SKM-1 (cell line): ENCODE data around the gene TDP2.
"Not testable (repeated sequence)": the region's sequence is repeated elsewhere in the genome, so short reads cannot be mapped to it uniquely, and the experiment has no call there.

ENCODE experiments used
- DNase-seq: peaks from one replicate; lab custom pipeline; 2025; ENCODE audit not compliant: unreplicated experiment; lab: John Stamatoyannopoulos, UW

Gene TDP2

DNA sequence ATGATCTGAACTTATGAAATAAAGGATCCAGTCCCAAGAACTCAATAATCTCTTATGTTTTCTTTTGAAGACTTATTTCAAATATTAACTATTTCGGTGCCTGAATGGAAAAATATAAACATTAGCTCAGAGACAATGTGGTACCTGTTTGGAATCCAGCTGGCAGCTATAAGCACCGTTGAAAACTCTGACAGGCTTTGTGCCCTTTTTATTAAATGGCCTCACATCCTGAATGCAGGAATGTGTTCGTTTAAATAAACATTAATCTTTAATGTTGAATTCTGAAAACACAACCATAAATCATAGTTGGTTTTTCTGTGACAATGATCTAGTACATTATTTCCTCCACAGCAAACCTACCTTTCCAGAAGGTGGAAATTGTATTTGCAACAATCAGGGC lies 16.3 kb downstream of the TDP2 start:
- DNase-seq, result no peak

DNA sequence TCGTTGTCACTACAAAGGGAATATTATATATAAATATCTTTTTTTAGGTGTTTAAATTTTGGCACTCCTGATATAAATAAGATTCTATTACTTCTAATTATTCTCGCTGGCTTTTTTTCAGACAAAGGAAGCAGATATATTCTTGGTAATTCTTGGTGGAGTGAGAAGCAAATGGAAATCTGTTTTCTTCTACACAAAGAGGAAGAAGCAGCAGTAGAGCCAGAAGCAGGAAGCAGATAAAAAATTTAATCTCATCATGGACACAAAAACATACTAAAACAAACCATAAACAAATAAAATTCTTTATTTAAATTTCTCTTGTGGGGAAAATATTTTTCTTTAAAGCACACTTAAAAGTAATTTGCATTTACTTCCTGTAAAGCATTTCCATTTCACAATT lies 17.0 kb downstream of the TDP2 start:
- DNase-seq, result no peak

DNA sequence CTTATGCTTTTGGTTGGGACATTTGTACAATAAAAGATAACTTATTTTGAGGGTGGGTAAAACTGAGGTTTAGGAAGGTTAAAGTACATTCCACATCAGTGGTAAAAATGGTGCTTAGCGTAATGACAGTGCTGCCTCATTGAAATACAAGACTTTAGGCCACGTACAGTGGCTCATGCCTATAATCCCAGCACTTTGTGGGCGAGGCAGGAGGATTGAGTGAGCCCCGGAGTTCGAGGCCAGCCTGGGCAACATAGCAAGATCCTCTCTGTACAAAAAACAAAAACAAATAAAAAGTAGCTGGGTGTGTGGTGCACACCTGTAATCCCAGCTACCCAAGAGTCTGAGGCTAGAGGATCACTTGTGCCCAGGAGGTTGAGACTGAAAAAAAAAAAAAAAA lies 18.4 kb downstream of the TDP2 start:
- no peak for DNase-seq

DNA sequence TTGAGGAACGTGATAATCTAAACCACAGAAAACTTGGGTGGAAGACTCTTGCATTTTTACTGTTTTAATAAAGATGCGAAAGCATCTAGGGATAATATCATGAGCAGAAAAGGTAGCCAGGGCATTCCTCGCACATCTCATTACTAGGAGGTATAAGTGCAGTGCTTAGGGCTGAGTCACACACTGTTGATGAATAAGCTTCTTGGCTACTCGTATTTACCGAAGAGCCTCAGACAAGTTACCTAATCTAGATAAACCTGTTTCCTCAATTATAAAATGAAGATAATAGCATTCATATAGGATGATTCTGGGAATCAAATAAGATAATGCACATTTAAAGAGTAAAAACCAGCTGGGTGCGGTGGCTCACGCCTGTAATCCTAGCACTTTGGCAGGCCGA lies 19.9 kb downstream of the TDP2 start:
- DNase-seq, result no peak

DNA sequence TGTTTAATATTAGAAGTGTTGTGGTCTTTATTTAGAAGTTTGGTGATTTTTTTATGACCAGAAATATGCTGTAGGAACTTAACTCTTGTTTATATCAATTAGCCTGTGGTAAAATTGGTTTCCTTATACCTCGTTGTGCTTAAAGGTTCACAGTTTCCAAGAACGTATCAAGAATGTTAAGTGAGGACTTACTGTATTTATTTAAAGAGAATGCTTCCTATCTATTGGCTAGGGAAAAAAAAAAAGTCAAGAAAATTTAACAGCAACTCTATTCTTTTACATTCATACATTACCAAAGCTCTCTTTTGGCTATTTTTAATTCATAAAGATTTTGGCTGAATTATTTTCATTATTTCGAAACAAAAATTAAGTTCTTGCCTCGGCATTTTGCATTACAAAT lies 22.3 kb downstream of the TDP2 start:
- no peak for DNase-seq

DNA sequence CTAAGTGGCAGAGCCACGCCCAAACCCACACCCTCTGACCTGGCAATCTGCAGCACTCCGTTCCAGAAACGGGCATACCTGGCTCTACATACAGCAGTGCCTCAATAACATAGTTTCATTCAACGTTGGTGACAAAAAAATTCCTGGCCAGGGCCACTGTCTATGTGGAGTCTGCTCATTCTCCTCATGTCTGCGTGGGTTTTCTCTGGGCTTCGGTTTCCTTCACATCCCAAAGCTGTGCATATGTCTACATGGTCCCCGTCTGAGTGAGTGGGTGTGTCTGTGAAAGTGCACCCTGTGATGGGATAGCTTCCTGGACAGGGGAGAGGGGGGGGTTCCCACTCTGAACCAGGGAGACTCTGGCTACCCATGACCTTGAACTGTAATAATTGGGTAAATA lies 22.8 kb downstream of the TDP2 start:
- DNase-seq, result no peak

DNA sequence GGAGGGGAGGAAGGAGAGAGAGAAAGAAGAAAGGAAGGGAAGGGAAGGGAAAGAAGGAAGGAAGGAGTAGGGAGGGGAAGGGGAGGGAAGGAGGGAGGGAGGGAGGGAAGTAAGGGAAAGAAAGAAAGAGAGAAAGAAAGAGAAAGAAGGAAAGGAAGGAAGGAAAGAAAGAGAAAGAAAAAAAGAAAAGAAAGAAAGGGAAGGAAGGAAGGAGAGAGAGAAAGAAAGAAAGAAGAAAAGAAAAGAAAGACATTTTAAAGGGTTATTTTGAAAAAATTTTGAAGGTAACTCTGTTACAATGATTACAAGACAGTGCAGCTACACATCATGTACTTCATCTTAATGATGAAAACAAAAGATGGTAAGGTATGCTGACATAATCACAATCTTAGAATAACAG lies 24.6 kb downstream of the TDP2 start:
- DNase-seq, result no peak

DNA sequence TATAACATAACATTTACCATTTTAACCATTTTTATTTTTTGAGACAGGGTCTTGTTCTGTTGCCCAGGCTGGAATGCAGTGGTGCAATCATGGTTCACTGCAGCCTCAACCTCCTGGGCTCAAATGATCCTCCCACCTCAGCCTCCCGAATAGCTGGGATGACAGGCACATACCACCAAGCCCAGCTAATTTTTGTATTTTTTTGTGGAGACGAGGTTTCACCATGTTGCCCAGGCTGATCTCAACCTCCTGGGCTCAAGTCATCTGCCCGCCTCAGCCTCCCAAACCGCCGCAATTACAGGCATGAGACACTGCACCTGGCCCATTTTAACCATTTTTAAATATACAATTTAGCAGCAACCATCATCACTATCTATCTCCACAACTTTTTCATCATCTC lies 26.1 kb downstream of the TDP2 start:
- not testable (repeated sequence) for DNase-seq

DNA sequence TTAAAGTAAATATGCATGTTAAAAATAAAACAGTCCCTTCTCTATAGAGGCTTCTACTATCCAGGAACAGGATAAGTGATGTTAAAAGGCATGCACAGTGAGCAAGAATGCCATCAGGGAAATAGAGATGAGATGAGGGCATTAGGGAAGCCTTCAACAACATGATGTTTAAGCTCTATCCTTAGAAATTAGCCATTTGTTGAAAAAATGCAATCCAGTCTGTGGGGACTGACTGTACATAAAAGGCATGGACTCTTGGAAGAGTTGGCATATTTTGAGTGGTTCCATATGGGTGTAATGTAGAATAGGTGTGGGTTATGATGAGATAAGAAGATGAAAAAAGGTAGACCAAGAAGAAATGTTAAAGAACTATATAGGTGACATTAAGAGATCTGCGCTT lies 26.5 kb downstream of the TDP2 start:
- no peak for DNase-seq

DNA sequence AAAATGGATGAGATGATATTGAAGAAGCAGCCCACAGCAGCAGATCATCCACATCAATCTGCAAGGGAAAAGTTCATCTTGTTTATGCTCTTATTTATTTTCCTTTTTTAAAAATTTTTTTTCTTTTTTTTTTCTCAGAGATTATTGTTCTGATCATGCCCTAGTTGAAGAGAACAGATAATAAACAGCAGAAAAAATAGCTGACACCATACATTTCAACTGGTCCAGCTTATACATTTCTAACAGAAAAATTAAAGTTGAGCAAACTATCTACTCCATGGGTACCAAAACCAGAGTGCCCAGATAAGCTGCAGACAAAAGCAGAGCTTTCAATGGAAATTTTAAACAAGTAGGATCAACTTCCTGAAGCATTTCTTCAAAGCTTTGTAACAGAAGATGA lies 30.0 kb downstream of the TDP2 start:
- DNase-seq, result no peak

DNA sequence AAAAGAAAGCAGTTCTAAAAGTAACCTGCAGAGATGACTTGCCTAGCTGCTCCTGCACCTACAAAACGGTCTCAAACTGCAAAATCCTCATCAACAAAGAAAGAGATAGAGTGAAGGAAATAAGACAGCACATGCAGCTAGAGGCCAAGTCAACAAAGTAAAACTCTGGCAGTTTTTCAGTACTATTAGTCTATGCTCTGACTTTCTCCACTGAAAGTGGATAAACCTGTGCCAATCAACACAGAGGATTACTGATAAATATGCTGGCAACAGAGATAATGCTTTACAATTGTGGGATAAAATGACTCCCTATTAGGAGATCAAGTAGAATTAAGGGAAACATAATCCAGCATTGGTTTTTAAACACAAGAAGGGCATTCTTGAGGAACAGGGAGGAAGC lies 34.1 kb downstream of the TDP2 start:
- DNase-seq, result no peak

DNA sequence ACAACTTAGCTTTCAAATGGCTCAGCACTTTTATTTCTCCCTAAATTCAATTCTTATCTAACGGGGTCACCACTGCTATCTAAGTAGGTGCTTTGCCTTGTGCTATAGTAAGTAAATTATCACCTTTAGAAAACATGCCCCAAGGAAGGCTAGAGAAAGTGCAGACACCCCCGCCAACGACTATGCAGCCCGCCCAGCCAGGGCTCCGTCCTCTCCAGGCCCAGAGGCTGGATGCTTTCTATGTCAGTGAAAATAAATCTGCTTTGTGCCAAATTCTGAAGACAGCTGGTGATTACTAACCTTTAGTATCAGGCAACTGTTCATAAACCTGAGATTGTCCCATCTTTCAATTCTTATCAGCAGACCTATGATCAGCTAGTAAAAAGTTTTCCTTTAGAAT lies 35.0 kb downstream of the TDP2 start:
- DNase-seq, result no peak

DNA sequence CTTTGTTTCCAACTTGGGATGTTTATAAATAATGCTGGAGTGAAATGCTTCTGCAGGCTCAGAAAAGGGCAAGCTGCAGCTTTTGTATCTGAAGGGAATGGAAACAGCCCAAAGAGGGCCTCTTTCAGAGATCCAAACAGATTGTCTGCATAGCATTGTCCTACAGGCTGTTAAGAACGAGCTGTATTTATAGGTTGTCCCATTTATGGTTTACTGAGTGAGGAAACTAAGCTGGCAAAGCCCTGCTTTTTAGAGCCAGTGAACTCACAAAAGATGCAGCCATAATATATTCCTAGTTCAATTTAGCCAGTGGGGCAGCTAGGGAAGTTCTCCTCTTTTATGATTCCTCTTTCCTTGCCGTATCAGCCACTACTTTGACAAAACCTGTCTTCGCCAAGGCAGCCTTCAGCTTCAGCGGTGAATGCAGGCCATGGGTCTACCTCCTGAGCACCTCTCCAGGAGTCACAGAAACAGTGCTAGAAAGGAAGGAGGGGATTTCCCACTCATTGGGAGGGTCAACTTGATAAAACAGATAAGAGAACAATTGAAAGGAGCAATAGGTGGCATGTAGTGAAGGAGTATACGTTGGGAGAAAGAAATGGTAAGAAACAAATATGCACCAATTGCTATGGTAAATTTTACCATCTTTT lies 35.7 kb downstream of the TDP2 start:
- DNase-seq, result no peak

DNA sequence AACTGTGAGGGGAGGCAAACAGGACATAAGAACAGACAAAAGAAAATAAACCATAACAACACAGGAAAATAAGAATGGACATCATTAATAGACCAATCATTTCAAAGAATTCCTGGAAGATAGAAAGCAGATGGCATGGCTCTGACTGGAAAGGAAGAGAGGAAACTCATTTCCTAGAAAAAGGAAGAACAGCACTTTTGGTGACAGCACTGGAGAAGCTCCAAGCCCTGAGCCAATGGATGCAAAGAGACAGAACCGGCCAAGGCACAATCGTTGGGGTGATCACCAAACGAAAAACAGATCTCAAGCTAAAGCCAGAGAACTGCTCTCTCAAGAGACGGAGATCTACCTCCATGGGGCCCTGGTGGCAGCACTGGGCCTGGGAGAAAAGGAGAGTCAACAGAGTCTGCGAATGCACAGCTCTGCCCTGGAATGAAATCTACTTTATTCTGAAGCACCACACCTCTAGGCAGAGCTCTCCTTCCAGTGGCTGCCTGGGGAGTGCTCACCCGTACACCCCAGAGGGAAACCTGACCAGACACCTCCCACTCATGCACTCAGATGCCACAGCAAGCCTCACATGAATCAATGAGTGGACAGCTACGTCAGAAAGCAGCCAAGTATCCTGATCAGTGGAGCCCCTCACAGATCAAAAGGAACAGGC lies 44.9 kb downstream of the TDP2 start:
- DNase-seq, result no peak

DNA sequence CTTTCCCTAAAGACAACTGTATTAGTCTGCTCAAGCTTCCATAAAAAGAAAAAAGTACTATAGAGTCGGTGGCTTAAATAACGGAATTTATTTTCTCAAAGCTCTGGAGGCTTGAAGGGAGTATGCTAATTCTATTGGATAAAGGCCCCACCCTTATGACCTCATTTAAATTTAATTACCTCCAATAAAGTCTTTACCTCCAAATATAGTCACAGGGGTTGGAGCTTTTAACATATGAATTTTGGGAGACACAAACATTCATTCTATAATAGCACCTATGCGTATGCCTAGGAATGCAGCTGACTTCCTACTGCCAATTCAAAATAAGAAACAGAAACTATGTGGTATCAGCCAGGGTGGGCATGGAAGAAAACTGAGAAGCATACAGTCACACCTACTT lies 46.1 kb downstream of the TDP2 start:
- no peak for DNase-seq

DNA sequence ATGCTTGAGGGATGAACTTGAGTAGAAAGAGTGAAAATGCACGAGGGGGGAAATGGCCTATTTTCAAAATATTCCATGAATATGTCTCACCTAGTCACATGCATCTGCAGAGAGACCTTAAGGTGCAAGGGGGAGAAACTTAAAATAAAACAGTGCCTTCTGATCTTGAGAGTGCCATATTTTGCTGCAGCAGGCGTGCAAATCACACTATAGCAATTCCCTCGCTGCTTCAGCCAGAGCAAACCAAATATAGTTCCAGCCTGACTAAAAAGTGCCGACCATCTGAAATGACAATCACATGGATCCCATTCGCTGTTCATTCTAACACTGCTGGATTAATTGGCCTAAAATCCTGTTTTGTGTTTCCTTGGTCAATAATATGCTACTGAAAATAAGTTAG lies 47.0 kb downstream of the TDP2 start:
- DNase-seq, result no peak

DNA sequence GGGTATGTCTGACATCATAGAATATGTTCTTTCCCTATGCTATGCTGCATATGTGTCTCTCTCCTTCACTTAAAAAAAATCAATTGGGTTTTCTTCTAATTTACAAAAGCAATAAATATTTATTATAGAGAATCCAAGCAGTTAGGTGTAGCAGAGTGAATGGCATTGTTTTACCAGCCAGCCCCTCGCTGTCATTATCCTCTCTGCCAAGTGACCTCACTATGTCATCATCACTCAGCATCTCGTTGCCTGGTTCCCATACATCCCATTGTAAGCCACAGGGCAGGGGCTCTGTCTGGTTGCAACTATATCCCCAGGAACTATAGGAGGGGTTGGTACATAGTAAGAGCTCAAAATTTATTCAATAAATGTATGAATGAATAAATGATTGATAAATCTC lies 52.1 kb downstream of the TDP2 start:
- no peak for DNase-seq

DNA sequence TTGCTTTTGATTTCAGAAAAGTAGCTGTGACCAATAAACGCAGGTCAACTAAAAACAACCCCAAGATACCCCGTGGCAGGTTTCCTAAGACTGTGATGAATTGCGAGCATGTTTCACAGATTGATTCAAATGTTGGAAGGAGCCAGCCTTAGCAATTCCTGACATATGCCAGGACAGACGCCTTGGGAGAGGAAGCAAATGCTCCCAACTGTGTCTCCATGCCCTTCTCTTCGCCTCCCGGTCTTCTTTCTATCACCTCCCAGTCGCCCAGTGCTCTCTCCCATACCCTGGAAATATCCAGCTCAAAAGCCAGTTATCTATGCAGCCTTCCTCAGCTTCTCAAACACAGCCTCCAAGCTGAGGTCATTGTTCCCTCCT lies 52.7 kb downstream of the TDP2 start:
- DNase-seq, result no peak

DNA sequence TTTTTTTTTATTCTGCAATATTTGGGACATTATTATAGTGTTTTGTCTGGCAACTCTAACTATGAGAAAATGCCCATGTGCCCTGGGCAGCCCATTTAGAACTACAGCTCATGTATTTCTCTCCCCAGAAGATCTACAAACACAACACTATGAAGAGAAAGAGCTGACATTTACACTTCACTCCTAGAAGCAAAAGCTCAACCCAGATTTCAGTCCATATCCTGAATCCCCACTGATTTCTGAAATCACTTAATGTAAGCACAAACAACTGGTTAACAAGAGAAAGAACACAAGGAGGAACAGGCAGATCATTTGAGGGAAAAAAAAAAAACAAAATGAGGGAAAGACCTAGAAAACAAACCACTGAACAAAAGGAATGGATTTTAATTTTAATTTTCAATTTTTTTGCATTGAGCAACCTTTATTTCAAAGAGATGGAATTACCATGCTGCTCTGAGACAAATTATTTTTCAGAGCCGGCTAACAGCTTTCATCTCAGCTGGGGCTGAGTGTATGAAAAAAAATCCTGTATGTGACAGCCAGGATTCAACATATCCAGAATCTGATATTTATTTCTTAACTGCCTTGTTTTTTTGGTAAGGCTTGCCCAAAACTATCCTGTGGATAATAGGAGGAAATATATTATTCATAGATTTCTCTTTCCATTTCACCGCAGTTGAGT lies 53.2 kb downstream of the TDP2 start:
- DNase-seq, result no peak

DNA sequence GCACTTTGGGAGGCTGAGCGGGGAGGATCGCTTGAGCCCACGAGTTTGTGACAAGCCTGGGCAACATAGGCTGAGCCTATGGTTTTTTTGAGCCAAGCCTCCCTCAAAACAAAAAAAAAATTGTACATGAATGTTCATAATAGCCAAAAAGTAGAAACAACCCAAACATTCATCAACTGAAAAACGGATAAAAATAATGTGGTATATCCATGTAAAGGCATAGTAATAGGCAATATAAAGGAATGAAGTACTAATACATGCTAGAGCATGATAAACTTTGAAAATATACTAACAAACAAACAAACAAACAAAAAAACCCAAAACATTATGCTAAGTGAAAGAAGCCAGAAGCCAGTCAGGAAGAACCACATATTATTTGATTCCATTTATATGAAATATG lies 56.0 kb downstream of the TDP2 start:
- DNase-seq, result no peak

DNA sequence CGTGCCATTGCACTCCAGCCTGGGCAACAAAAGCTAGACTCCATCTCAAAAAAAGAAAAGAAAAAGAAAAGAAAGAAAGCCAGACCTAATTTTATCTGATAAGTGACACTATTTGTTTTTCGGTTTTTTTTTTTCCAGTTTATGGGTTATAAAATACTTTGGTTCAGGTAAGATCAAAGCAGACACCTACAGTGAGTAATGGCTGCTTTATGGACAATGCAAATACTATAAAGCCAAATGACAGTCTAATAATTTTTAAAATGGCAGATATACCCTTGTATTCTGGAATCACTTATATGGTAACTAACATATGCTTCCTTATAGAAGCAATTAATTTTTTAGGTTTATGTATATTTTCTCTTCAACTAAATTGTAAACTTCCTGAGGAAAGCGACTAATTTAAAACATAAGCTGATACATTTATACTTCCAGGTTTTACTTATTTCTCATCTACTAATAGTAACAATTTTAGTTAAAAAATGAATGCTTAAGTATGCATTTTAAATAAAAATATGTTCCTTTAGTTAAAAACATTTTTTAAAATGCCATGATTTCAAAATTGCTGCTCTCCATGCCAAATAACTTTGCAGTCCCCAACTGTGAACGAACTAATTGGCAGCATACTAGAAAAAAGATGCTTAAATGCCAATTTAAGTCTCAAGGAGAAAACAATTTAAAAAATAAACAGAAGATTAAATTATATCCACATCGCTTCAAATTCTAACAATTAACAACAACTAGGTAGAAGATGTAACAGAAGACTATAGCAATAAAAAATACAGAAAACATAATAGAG lies 59.2 kb downstream of the TDP2 start:
- no peak for DNase-seq
